ENCODE measurements around the gene SLCO3A1.

SLCO3A1 gene

GRCh38 chr15:92017882-92018534 is 164.5 kb downstream of the SLCO3A1 start:
- H3K27me3 ChIP-seq (ENCODE audit: low read depth, low read length): peaks cover 49% of the 10 kb centered on the region
- TF ChIP-seq EZH2phosphoT487 (IDR thresholded peaks at IDR 0.05; ENCODE audit: low read depth) (no peak), CTCF (IDR thresholded peaks at IDR 0.05; ENCODE audit: low read depth, low read length) (no peak)
- no peaks in the 10 kb centered on the region for H3K4me1 ChIP-seq (ENCODE audit: low read length)
- H3K9me3 ChIP-seq (ENCODE audit: insufficient read depth, low read length): no peaks in the 10 kb centered on the region
- no peak overlapping the region for H3K9ac ChIP-seq (ENCODE audit: low read length)
- H3K27ac ChIP-seq (ENCODE audit: low read length): no peak overlapping the region
- no peaks in the 10 kb centered on the region for H3K79me2 ChIP-seq (ENCODE audit: low read length)
- no peaks in the 10 kb centered on the region for H4K20me1 ChIP-seq (ENCODE audit: insufficient read depth, low read length)
- no peak overlapping the region for H3K4me2 ChIP-seq (ENCODE audit: low read length)
- H3K36me3 ChIP-seq (replicated peaks; ENCODE audit: low read depth, low read length): no peaks in the 10 kb centered on the region
- H2AFZ ChIP-seq (ENCODE audit: low read depth, low read length): no peak overlapping the region
- H3K4me3 ChIP-seq (ENCODE audit: low read length): no peak overlapping the region

DNA sequence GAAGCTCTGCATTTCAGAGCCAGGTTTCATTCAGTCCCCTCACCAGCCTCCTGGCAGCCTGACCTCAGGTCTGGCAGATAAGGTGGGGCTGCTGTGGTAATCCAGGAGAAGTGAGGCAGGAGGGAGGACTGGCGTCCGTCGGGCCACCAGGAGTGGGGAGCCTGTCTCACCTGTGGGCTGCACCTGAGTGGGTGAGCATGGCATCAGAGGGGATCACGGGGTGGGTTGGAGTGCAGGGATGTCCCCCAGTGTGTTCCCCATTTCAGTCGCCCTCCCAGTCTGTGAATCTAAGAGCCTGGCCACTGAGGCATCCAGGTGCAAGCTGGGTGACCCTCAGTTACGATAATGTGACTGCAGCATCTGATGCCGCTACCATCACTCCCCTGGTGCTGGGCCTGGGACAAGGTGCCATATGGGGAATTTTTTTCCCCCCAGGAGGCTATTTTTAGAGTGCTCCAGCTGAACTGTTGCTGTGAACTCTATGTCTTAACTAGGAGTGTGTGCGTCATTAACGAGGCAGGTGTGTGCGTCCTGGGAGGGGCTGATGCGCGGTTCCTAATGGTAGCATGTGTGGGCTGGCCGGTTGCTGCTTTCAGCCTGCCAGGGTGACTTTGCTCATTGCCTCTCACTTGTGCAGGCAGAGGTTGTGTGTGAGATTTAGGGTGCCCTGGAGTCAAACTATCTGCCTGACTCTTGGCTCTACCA is 165.2 kb downstream of the SLCO3A1 start:
- H3K9ac ChIP-seq (ENCODE audit: low read length): no peak overlapping the region
- no peaks in the 10 kb centered on the region for H4K20me1 ChIP-seq (ENCODE audit: insufficient read depth, low read length)
- no peaks in the 10 kb centered on the region for H3K9me3 ChIP-seq (ENCODE audit: insufficient read depth, low read length)
- no peak overlapping the region for H2AFZ ChIP-seq (ENCODE audit: low read depth, low read length)
- H3K4me2 ChIP-seq (ENCODE audit: low read length): no peak overlapping the region
- H3K27ac ChIP-seq (ENCODE audit: low read length): no peak overlapping the region
- TF ChIP-seq CTCF (IDR thresholded peaks at IDR 0.05; ENCODE audit: low read depth, low read length) (no peak), EZH2phosphoT487 (IDR thresholded peaks at IDR 0.05; ENCODE audit: low read depth) (no peak)
- no peak overlapping the region for H3K4me3 ChIP-seq (ENCODE audit: low read length)
- H3K36me3 ChIP-seq (replicated peaks; ENCODE audit: low read depth, low read length): no peaks in the 10 kb centered on the region
- peaks cover 48% of the 10 kb centered on the region for H3K27me3 ChIP-seq (ENCODE audit: low read depth, low read length)
- no peaks in the 10 kb centered on the region for H3K4me1 ChIP-seq (ENCODE audit: low read length)
- no peaks in the 10 kb centered on the region for H3K79me2 ChIP-seq (ENCODE audit: low read length)

- Histone ChIP-seq H3K4me3 (ENCODE audit: low read length) (no peak overlapping the region), H3K27me3 (ENCODE audit: low read depth, low read length) (peaks cover 38% of the 10 kb centered on the region), H3K79me2 (ENCODE audit: low read length) (no peaks in the 10 kb centered on the region), H4K20me1 (ENCODE audit: insufficient read depth, low read length) (no peaks in the 10 kb centered on the region), H3K9me3 (ENCODE audit: insufficient read depth, low read length) (no peaks in the 10 kb centered on the region), H3K36me3 (replicated peaks; ENCODE audit: low read depth, low read length) (no peaks in the 10 kb centered on the region), H3K27ac (ENCODE audit: low read length) (no peak overlapping the region), H3K4me2 (ENCODE audit: low read length) (no peak overlapping the region), H3K4me1 (ENCODE audit: low read length) (no peaks in the 10 kb centered on the region), H2AFZ (ENCODE audit: low read depth, low read length) (no peak overlapping the region), H3K9ac (ENCODE audit: low read length) (no peak overlapping the region)
- TF ChIP-seq EZH2phosphoT487 (IDR thresholded peaks at IDR 0.05; ENCODE audit: low read depth) (no peak), CTCF (IDR thresholded peaks at IDR 0.05; ENCODE audit: low read depth, low read length) (no peak)
Measured at GRCh38 chr15:92019706-92020105, 166.2 kb downstream of the SLCO3A1 start.

DNA sequence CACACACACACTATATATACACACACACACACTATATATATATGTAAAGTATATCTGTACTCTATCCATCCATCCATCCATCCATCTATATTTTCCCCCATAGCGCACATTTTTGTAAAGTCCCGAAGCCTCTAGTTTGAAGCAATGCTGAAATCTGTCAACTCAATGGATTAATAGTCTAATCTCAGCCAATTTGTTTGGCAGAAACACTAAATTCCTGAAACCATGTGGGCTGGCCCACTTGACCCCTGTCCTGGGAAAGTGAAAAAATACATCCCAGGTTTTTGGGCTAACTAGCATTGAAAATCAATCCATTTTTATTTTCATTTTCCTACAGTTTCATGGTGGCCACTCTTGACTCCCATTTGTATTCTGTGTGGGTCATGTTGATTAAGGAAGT is 166.7 kb downstream of the SLCO3A1 start:
- H3K36me3 ChIP-seq (replicated peaks; ENCODE audit: low read depth, low read length): no peaks in the 10 kb centered on the region
- TF ChIP-seq EZH2phosphoT487 (IDR thresholded peaks at IDR 0.05; ENCODE audit: low read depth) (no peak), CTCF (IDR thresholded peaks at IDR 0.05; ENCODE audit: low read depth, low read length) (no peak)
- H3K4me2 ChIP-seq (ENCODE audit: low read length): no peak overlapping the region
- H3K27ac ChIP-seq (ENCODE audit: low read length): no peak overlapping the region
- H3K4me1 ChIP-seq (ENCODE audit: low read length): no peaks in the 10 kb centered on the region
- no peak overlapping the region for H2AFZ ChIP-seq (ENCODE audit: low read depth, low read length)
- no peaks in the 10 kb centered on the region for H4K20me1 ChIP-seq (ENCODE audit: insufficient read depth, low read length)
- H3K4me3 ChIP-seq (ENCODE audit: low read length): no peak overlapping the region
- H3K9ac ChIP-seq (ENCODE audit: low read length): no peak overlapping the region
- peaks cover 39% of the 10 kb centered on the region for H3K27me3 ChIP-seq (ENCODE audit: low read depth, low read length)
- H3K79me2 ChIP-seq (ENCODE audit: low read length): no peaks in the 10 kb centered on the region
- H3K9me3 ChIP-seq (ENCODE audit: insufficient read depth, low read length): no peaks in the 10 kb centered on the region
